Kidney (tissue), 14 donors: ENCODE results near the gene PKHD1. TPM values are rescaled to one million over a fixed set of nuclear protein-coding genes. Genes with fewer than 3 reads are reported as not detected.

ENCODE experiments used
- DNase-seq, 5 donors: peaks; one replicate each; pipeline ENCODE4 v3.0.0-alpha.2; 2013 to 2020
- FAIRE-seq: peaks from 2 replicates; lab custom pipeline; 2012; peaks lifted over from hg19 to GRCh38; lab: Jason Lieb, UNC
- H3K27ac ChIP-seq, 2 donors: one replicate each; pipeline ENCODE4 v1.7.0; 2013; ENCODE audit warnings: low read depth in 2 of 2, low read length in 2 of 2, inconsistent platforms in 1 of 2
- H3K27me3 ChIP-seq: one replicate; pipeline ENCODE4 v1.7.1; 2013; ENCODE audit warnings: low read length, inconsistent platforms; ENCODE audit not compliant: control insufficient read depth, insufficient read depth
- H3K36me3 ChIP-seq, 3 donors: one replicate each; pipeline versions ENCODE4 v1.7.0 to v1.7.1; 2013; ENCODE audit warnings: low read length in 3 of 3, control low read depth in 1 of 3, inconsistent platforms in 1 of 3; ENCODE audit not compliant: insufficient read depth in 3 of 3, control insufficient read depth in 2 of 3
- H3K4me1 ChIP-seq, 3 donors: one replicate each; pipeline versions ENCODE4 v1.7.0 to v1.7.1; 2013; ENCODE audit warnings: low read length in 3 of 3, inconsistent platforms in 1 of 3, low read depth in 1 of 3; ENCODE audit not compliant: control insufficient read depth in 2 of 3, insufficient read depth in 2 of 3
- H3K4me3 ChIP-seq, 3 donors: one replicate each; pipeline versions ENCODE4 v1.7.0 to v1.8.1; 2013; ENCODE audit warnings: low read length in 3 of 3, control low read depth in 1 of 3, inconsistent platforms in 1 of 3
- H3K9ac ChIP-seq, 3 donors: one replicate each; pipeline versions ENCODE4 v1.7.0 to v1.7.1; 2013; ENCODE audit warnings: low read length in 3 of 3, control low read depth in 1 of 3, inconsistent platforms in 1 of 3
- H3K9me3 ChIP-seq, 3 donors: one replicate each; pipeline versions ENCODE4 v1.7.0 to v1.7.1; 2013; ENCODE audit warnings: low read length in 3 of 3, control low read depth in 1 of 3, inconsistent platforms in 1 of 3; ENCODE audit not compliant: control insufficient read depth in 2 of 3, insufficient read depth in 1 of 3
- CTCF ChIP-seq: IDR thresholded peaks from 3 replicates; pipeline ENCODE4 v1.5.1; 2012; ENCODE audit warnings: mild to moderate bottlenecking, moderate library complexity, borderline replicate concordance; ENCODE audit not compliant: insufficient read depth; ENCODE audit errors: extremely low read depth
- intact Hi-C: fragments of 100-400 bp; cut with DNase I; formaldehyde crosslinking; loops from one replicate; pipeline ENCODE4 v1.11.1; 2022
- polyA plus RNA-seq: library from polyadenylated mRNA; stranded (reverse); fragments of 350-450 nt; fragmentation: Illumina TruSeq; extraction: RNeasy Lipid Tissue Mini Kit (QIAGEN cat#74804); gene quantifications from one replicate; pipeline ENCODE4 v1.2.3, GENCODE V29; 2014; ENCODE audit warnings: low read depth, low replicate concordance; ENCODE audit not compliant: insufficient read depth
- total RNA-seq: library from RNA; stranded (reverse); fragmentation: NEBNext Ultra II Directional; extraction: Animal tissue kit (Norgen Biotek cat#: 25700); gene quantifications from one replicate; pipeline ENCODE4 v1.2.1, GENCODE V29; 2021
- donor health status: control.
- donor health status: control.
- donor health status: control.
- donor health status: control.
- donor health status: control.
- donor health status: DM: yes; HTN: yes; CAD: no.
- donor health status: Normal renal cell carcinoma (clear cell type).

Gene PKHD1
- total and polyA plus RNA-seq, 2 donors from 2014 or later, result 6.0 to 77.5 TPM

GRCh38 chr6:51792273-51793030 lies 295.0 kb downstream of the PKHD1 start:
- Histone ChIP-seq H3K4me1 (no peaks in the 10 kb centered on the region), H3K9me3 (peaks cover 0 to 6% (median 0%) of the 10 kb centered on the region in 3 donors), H3K36me3 (peaks cover 0 to 6% (median 5%) of the 10 kb centered on the region in 3 donors), H3K4me3 (no peak overlapping the region), H3K27me3 (no peaks in the 10 kb centered on the region), H3K9ac (no peak overlapping the region), H3K27ac (no peak overlapping the region)
- FAIRE-seq (no peak), DNase-seq (no peak)
- no peak for TF ChIP-seq CTCF
- intact Hi-C loops, result no loop called here

GRCh38 chr6:51790946-51791345 lies 296.5 kb downstream of the PKHD1 start:
- no peak for TF ChIP-seq CTCF

GRCh38 chr6:51788121-51788520 lies 299.3 kb downstream of the PKHD1 start:
- no peak for TF ChIP-seq CTCF
- FAIRE-seq, result no peak
- Histone ChIP-seq H3K4me1 (no peaks in the 10 kb centered on the region), H3K27me3 (no peaks in the 10 kb centered on the region), H3K9ac (no peak overlapping the region), H3K36me3 (peaks cover 0 to 4% (median 3%) of the 10 kb centered on the region in 3 donors), H3K27ac (no peak overlapping the region), H3K9me3 (no peaks in the 10 kb centered on the region), H3K4me3 (no peak overlapping the region)
- intact Hi-C loops, result no loop called here
- no peak for DNase-seq

More at GRCh38 chr6:51790946-51791345, 296.5 kb downstream of the PKHD1 start:
- DNase-seq (no peak), FAIRE-seq (no peak)
- H3K4me3 ChIP-seq, result no peak overlapping the region
- H3K27me3 ChIP-seq, result no peaks in the 10 kb centered on the region
- H3K36me3 ChIP-seq, result peaks cover 0 to 4% (median 3%) of the 10 kb centered on the region in 3 donors
- no peak overlapping the region for H3K27ac ChIP-seq
- H3K9ac ChIP-seq, result no peak overlapping the region
- intact Hi-C loops, result no loop called here
- no peaks in the 10 kb centered on the region for H3K4me1 ChIP-seq
- peaks cover 0 to 4% (median 0%) of the 10 kb centered on the region in 3 donors for H3K9me3 ChIP-seq
